GM12892 (cell line): ENCODE measurements around the gene XAGE3. TPM values are rescaled to one million over a fixed set of nuclear protein-coding genes. Genes with fewer than 3 reads are reported as not detected.
"Not testable (repeated sequence)": the region's sequence is repeated elsewhere in the genome, so short reads cannot be mapped to it uniquely, and the experiment has no call there.

Source experiments
- DNase-seq: peaks from one replicate; pipeline ENCODE4 v3.0.0; 2011; ENCODE audit not compliant: insufficient read length
- FAIRE-seq: peaks from 2 replicates; lab custom pipeline; 2011; peaks lifted over from hg19 to GRCh38; lab: Jason Lieb, UNC
- POLR2A ChIP-seq: IDR thresholded peaks from 2 replicates; pipeline ENCODE4 v1.6.1; 2011; ENCODE audit warnings: low read depth, low read length, control low read depth
- POLR2AphosphoS5 ChIP-seq: IDR thresholded peaks from 2 replicates; pipeline ENCODE4 v1.6.1; 2011; ENCODE audit warnings: low read depth, low read length, control low read depth
- TAF1 ChIP-seq: IDR thresholded peaks from 2 replicates; pipeline ENCODE4 v1.6.1; 2011; ENCODE audit warnings: low read depth, mild to moderate bottlenecking, control low read depth, low read length, borderline replicate concordance
- polyA plus RNA-seq: library from polyadenylated mRNA; unstranded; fragments of >200 nt; gene quantifications from one replicate; pipeline ENCODE4 v1.2.1, GENCODE V29; 2012; ENCODE audit warnings: missing spikeins, inconsistent platforms; ENCODE audit not compliant: missing spikeins

XAGE3 gene, protein sequence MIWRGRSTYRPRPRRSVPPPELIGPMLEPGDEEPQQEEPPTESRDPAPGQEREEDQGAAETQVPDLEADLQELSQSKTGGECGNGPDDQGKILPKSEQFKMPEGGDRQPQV
- polyA plus RNA-seq, result not detected

DNA sequence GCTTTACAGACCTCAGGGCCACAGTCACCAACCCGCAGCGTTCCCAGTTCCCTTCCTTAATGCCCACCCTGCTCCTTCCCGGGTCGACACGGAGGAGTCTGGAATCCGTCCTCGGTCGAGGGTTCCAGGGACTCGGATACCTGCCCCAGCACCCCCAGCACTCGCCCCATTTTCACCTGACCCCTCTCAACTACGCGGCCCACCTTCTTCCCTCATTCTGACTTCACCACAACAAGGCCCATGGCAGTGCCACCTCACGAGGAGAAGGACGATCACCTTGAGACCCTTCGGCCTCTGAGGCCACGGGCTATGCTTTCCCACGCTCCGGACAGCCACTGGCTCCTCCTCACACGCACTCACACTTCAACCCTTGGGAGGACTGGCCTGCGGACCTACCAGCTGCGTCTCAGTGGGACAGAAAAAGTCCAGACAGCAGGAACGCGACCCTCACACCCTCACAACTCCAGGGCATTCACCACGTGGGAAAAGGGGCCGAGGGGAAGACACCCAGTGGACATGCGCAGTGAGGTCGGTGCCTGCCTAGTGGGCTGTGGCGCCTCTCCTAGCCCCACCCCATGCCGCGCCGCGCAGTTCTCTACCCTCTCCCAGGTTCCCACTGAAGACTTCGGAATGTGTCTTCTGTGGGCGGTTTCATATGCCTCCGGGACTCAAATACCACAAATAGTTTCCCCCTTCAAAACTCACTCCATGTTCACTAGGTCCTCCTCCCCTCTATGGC is at the start of gene XAGE3:
TSS of gene XAGE3 (minus strand) at position 474 of the 739 bp plus-strand sequence. CDS start 950 bp downstream, outside the sequence.
- no peak for DNase-seq
- no peak for FAIRE-seq
- TF ChIP-seq TAF1, result no peak
- TF ChIP-seq POLR2A, result no peak
- TF ChIP-seq POLR2AphosphoS5, result no peak

DNA sequence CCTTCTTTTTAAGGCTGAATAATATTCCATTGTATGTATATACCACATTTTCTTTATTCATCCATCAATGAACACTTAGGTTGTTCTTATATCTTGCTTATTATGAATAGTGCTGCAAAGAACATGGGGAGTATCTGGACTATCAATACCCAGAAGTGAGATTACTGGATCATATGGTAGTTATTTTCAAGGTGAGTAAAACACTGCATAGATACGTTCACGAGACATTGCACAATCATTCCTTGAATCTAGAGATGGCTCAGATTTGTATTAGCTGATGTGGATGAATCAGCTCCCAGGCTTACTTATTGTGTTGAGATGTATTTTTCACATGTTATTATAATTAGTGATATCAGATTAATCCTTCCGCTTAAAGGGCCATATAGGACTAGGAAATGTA is 46.8 kb upstream of the XAGE3 start:
- FAIRE-seq, result not testable (repeated sequence)

DNA sequence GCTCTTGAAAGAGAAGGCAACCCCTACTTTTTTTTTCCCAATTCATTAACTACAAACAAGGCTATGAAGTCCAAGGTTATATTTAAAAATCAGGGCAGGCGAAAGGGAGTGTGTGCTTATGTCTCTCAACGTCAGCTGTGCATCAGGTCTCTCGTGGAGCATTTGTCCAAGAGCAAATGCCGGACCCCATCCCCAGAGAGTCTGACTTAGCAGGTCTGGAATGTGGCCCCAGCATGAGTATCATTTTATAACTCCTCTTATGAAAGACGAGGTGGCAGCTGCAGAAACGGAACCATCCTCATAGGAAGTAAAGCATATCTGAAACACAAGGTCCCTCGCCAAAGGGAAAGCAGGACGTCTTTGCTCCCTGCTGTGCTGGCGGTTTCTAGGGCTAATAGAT is 45.8 kb upstream of the XAGE3 start:
- not testable (repeated sequence) for FAIRE-seq, DNase-seq

More for the DNA sequence above, 46.8 kb upstream of the XAGE3 start:
- not testable (repeated sequence) for DNase-seq

- FAIRE-seq, DNase-seq: not testable (repeated sequence)
Measured at GRCh38 chrX:52909313-52909969, 41.6 kb upstream of the XAGE3 start.

- DNase-seq, FAIRE-seq: not testable (repeated sequence)
Measured at GRCh38 chrX:52907900-52908299, 40.0 kb upstream of the XAGE3 start.

DNA sequence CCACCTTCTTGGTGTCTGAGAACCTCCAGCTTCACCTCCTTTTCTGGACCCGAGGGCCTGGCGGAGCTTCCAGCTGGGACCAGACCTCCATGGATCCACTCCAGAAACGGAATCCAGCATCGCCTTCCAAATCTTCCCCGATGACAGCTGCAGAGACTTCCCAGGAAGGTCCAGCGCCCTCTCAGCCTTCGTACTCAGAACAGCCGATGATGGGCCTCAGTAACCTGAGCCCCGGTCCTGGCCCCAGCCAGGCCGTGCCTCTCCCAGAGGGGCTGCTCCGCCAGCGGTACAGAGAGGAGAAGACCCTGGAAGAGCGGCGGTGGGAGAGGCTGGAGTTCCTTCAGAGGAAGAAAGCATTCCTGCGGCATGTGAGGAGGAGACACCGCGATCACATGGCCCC is 39.3 kb upstream of the XAGE3 start:
- DNase-seq, FAIRE-seq: not testable (repeated sequence)

DNA sequence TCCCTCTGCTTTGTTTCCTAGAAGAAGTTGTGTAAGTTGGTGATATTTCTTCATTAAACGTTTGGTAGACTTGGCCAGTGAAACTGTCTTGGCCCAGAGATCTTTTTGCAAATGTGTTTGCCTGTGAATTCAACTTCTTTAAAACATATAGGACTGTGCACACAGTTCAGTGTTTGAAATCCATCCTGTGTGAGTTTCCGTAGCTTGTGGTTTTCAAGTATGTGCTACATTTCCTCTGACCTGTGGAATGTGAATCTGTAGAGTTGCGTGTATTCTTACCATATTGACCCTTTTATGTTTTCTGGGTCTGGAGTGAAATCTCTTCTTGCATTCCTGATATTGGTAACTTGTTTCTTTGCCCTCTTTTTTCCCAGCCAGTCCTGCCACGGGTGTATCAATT is 38.2 kb upstream of the XAGE3 start:
- not testable (repeated sequence) for FAIRE-seq

GRCh38 chrX:52905531-52905930 is 37.6 kb upstream of the XAGE3 start:
- not testable (repeated sequence) for DNase-seq, FAIRE-seq

More for the DNA sequence above, 38.2 kb upstream of the XAGE3 start:
- not testable (repeated sequence) for DNase-seq

DNA sequence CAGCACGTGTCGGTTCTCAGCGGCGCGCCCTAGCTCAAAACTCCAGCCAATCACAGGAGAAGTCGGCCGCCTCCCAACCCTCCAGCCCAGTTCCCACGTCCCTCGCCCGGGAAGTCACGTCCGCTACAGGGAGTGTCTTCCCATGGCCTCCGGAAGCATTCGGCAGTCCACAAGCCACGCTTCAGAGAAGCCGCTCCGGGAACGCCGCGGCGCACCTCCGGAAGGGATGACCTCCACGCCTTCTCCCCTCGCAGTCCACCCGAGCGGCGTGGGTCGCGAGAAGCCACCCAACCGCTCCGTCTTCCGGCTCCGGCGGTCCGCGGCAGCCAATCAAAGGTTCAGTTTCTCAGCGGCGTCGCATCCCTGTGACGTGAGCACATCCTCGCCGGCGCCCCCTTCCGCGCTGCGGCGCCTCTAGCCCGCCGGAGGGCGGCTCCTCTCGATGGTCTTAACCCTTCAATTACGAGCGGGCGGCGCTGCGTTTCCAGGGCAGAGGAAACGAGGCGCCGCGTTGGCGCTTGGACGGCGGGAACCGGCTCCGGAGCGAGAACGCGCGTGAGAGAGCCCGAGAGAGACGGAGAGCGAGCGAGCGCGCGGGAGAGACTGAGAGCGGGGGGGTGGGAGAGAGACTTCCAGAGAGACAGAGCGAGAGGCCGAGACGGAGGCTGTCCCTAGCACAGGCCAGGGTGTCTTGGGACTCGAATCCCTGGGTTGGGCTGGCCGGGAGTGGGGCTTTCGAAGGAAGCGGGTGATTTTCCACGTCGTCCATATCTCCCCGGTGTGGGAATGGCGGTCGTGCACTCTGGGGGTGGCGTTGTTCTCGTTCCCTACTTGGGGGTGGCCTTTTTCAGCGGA is 29.2 kb upstream of the XAGE3 start, which contains the start of gene FAM156B:
TSS of gene FAM156B (plus strand) at position 476 of the 855 bp plus-strand sequence. CDS start 9,896 bp downstream, outside the sequence.
- not testable (repeated sequence) for DNase-seq
- FAIRE-seq, result peak; percentile 87

- DNase-seq, FAIRE-seq: not testable (repeated sequence)
Measured at GRCh38 chrX:52896438-52896837, 28.6 kb upstream of the XAGE3 start.

DNA sequence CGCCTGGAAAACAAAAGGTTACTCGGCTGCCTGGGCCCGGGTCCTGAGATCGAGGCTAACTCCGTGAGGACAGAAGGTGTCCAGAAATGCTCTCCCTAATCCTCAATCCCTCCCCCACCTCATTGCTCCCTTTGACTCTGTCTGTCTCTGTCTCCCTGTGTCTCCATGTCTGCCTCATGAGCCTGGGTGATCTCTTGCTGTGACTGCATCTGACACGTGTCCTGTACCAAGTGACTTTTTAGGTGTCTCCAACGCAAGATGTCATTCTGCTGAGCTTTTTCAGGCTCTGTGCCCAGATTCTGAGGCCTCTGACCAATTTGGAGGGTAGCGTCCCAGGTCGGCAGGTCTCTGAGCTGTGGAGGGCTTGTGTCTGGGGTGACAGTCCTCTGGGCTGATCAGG is 20.2 kb upstream of the XAGE3 start:
- FAIRE-seq, DNase-seq: not testable (repeated sequence)

DNA sequence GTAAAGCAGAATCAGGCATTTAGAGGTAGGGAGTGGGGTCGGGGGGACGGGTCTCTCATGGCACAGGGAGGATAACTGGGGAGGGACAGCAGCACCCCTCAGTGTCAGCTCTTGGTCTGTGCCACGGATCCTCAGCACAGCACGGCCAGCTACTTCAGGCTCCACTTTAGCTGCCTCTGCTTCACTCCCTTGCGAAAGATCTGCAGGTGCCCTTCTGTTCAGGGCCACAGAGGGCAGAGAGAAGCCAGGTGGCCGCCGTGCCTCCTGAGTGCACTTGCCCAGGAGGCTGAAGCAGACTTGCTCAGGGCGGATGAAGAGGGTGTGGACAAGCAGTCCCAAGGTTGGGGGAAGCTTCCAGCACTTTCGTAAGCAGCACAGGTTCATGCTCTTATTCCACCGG is 19.6 kb upstream of the XAGE3 start:
- not testable (repeated sequence) for DNase-seq, FAIRE-seq

DNA sequence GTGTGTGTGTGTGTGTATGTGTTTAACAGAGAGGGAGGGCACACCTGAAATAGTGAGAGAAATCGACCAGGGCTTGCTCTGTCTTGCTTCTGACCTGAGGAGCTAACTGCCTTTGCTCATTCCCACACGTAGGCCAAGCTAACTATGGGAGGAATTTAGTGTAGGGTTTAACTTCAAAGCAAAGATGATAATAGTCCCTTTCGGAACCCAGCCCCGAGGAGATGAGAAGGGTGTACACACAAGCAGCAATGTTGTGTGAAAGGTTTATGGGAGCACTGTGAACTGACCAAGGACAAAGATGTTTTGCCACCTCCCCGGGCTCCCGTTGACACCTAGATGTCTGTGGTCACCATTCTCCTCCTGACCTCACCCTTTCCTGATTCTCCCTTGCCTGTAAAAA is 8.5 kb upstream of the XAGE3 start:
- peak; percentile 44 for FAIRE-seq

GRCh38 chrX:52875436-52875835 is 7.6 kb upstream of the XAGE3 start:
- FAIRE-seq, DNase-seq: not testable (repeated sequence)

More for the DNA sequence above, 8.5 kb upstream of the XAGE3 start:
- not testable (repeated sequence) for DNase-seq
